CD4-positive, alpha-beta T cell (primary cell): ENCODE data around the gene VWA5B2. TPM values are rescaled to one million over a fixed set of nuclear protein-coding genes. Genes with fewer than 3 reads are reported as not detected.

Experiments
- ATAC-seq: fragments of 200-7000 bp; cut with Tn5 transposase; one replicate; pipeline ENCODE4 v1.10.0; 2022; ENCODE audit warnings: mild to moderate bottlenecking; ENCODE audit not compliant: poor library complexity
- CTCF ChIA-PET: fragments of 350-600 bp; sonication (Branson Sonifier 250); formaldehyde crosslinking; loops from one replicate; lab custom pipeline; 2021; ENCODE audit warnings: antibody characterized with exemption, inconsistent platforms; lab: Charles Lee
- POLR2A ChIA-PET: fragments of 350-600 bp; sonication (Branson Sonifier 250); formaldehyde crosslinking; loops from one replicate; lab custom pipeline; 2021; ENCODE audit warnings: antibody characterized with exemption, inconsistent platforms; lab: Charles Lee
- DNase-seq, 14 experiments: peaks; one replicate each; pipeline ENCODE4 v3.0.0-alpha.2; 2013 to 2020; ENCODE audit warnings: mixed read lengths in 2 of 14
- H3K27ac ChIP-seq, 2 donors: one replicate each; pipeline versions ENCODE4 v1.5.1 to v1.7.0; 2013; ENCODE audit warnings: low read length in 2 of 2, low read depth in 1 of 2, mild to moderate bottlenecking in 1 of 2
- H3K27me3 ChIP-seq, 2 experiments: 1 replicate in 1 of 2; 2 replicates in 1 of 2; pipeline versions ENCODE4 v1.6.1 to v1.7.0; 2013; ENCODE audit warnings: low read length in 2 of 2, control low read depth in 1 of 2, mild to moderate bottlenecking in 1 of 2, moderate library complexity in 1 of 2; ENCODE audit not compliant: insufficient read depth in 2 of 2, control insufficient read depth in 1 of 2
- H3K36me3 ChIP-seq: one replicate; pipeline ENCODE4 v1.6.1; 2013; ENCODE audit warnings: low read length, control low read depth; ENCODE audit not compliant: insufficient read depth
- H3K4me1 ChIP-seq: one replicate; pipeline ENCODE4 v1.6.1; 2013; ENCODE audit warnings: low read length, control low read depth; ENCODE audit not compliant: insufficient read depth
- H3K4me3 ChIP-seq: one replicate; pipeline ENCODE4 v1.5.1; 2013; ENCODE audit warnings: mild to moderate bottlenecking, low read length, moderate library complexity
- H3K9me3 ChIP-seq, 2 experiments: 1 replicate in 1 of 2; 2 replicates in 1 of 2; pipeline versions ENCODE4 v1.6.1 to v1.7.0; 2013; ENCODE audit warnings: low read length in 2 of 2, mild to moderate bottlenecking in 2 of 2, control low read depth in 1 of 2, moderate library complexity in 1 of 2; ENCODE audit not compliant: control insufficient read depth in 1 of 2, insufficient read depth in 1 of 2
- H3K27ac Mint-ChIP-seq: one replicate; pipeline ENCODE4 v1.8.0; 2020; ENCODE audit warnings: mixed read lengths
- H3K27me3 Mint-ChIP-seq: one replicate; pipeline ENCODE4 v1.8.0; 2021; ENCODE audit warnings: mixed read lengths
- H3K36me3 Mint-ChIP-seq: one replicate; pipeline ENCODE4 v1.8.0; 2021; ENCODE audit warnings: low read depth, mixed read lengths
- H3K4me1 Mint-ChIP-seq: one replicate; pipeline ENCODE4 v1.8.0; 2021; ENCODE audit warnings: low read depth, mixed read lengths
- H3K4me3 Mint-ChIP-seq: one replicate; pipeline ENCODE4 v1.8.0; 2020; ENCODE audit warnings: mild to moderate bottlenecking, mixed read lengths
- H3K9me3 Mint-ChIP-seq: one replicate; pipeline ENCODE4 v1.8.0; 2020; ENCODE audit warnings: mixed read lengths
- CTCF ChIP-seq: fragments of 200-600 bp; IDR thresholded peaks from one replicate; pipeline ENCODE4 v1.8.0; 2022; ENCODE audit warnings: antibody characterized with exemption, mild to moderate bottlenecking
- intact Hi-C, 2 experiments: fragments of 100-400 bp; cut with DNase I in 1 of 2; cut with micrococcal nuclease in 1 of 2; formaldehyde crosslinking; loops; one replicate each; pipeline versions ENCODE4 v1.15.1 to v1.9.0; 2023 to 2025; cut with DNase I, micrococcal nuclease
- total RNA-seq, 174 experiments: library from RNA in 2 of 174; stranded (reverse) in 2 of 174; gene quantifications; one replicate each; pipeline ENCODE4 v1.2.3 and lab custom pipeline; 2021 to 2026

The VWA5B2 gene
- total RNA-seq, 2 experiments from 2014 or later: not detected

DNA sequence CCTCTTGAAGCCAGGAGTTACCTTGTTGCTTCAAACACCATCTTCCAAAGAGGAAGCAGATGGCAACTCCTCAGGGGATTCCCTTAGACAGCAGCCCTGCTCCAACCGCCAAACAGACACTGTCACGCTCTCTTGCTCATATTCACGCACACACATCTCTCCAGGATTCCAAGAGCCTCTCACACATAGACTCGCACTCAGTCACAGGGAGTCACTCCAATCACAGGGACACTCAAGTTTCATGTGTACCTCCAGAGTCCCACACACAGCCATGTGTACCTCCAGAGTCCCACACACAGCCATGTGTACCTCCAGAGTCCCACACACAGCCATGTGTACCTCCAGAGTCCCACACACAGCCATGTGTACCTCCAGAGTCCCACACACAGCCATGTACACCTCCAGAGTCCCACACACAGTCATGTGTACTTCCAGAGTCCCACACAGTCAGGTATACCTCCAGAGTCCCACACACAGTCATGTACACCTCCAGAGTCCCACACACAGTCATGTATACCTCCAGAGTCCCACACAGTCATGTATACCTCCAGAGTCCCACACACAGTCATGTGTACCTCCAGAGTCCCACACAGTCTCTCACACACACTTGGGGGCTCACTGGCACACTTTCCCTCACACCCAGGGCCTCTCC lies 6.1 kb downstream of the VWA5B2 start:
- peaks cover 24 to 29% of the 10 kb centered on the region in 2 experiments for H3K27me3 ChIP-seq
- no peak overlapping the region for H3K27ac ChIP-seq
- no peaks in the 10 kb centered on the region for H3K9me3 ChIP-seq
- TF ChIP-seq CTCF: no peak
- DNase-seq (no peak), ATAC-seq (no peak)
- ChIA-PET CTCF (interaction anchor here (1.4 kb wide), 1 partner anchor 8 kb away, joined by 7 read pairs; no protein-coding TSS in a partner anchor), POLR2A (no interaction called here)
- intact Hi-C loops: no loop called here
- H3K4me3 ChIP-seq: no peak overlapping the region
- Mint-ChIP-seq H3K27me3 (peaks cover 31% of the 10 kb centered on the region), H3K4me1 (peaks cover 10% of the 10 kb centered on the region), H3K36me3 (no peaks in the 10 kb centered on the region), H3K27ac (no peak overlapping the region), H3K4me3 (no peak overlapping the region), H3K9me3 (no peaks in the 10 kb centered on the region)
- peaks cover 5% of the 10 kb centered on the region for H3K4me1 ChIP-seq
- H3K36me3 ChIP-seq: no peaks in the 10 kb centered on the region

GRCh38 chr3:184236033-184236410 lies 6.6 kb downstream of the VWA5B2 start:
- Histone ChIP-seq H3K4me1 (peaks cover 2% of the 10 kb centered on the region), H3K27ac (no peak overlapping the region), H3K4me3 (no peak overlapping the region), H3K27me3 (peaks cover 22 to 24% of the 10 kb centered on the region in 2 experiments), H3K9me3 (no peaks in the 10 kb centered on the region), H3K36me3 (no peaks in the 10 kb centered on the region)
- Mint-ChIP-seq H3K27me3 (peaks cover 28% of the 10 kb centered on the region), H3K9me3 (no peaks in the 10 kb centered on the region), H3K4me3 (no peak overlapping the region), H3K4me1 (peaks cover 7% of the 10 kb centered on the region), H3K36me3 (no peaks in the 10 kb centered on the region), H3K27ac (no peak overlapping the region)
- no peak for DNase-seq
- TF ChIP-seq CTCF: no peak
- ATAC-seq: no peak
- POLR2A ChIA-PET: no interaction called here
- intact Hi-C loops: no loop called here
- CTCF ChIA-PET: interaction anchor here (1.4 kb wide), 1 partner anchor 9 kb away, joined by 7 read pairs; no protein-coding TSS in a partner anchor

- Histone ChIP-seq H3K27me3 (peaks cover 16 to 18% of the 10 kb centered on the region in 2 experiments), H3K4me1 (no peaks in the 10 kb centered on the region), H3K9me3 (no peaks in the 10 kb centered on the region), H3K36me3 (no peaks in the 10 kb centered on the region), H3K27ac (no peak overlapping the region), H3K4me3 (no peak overlapping the region)
- no peak overlapping the region for H3K4me3 Mint-ChIP-seq
- no peak for DNase-seq
- no peaks in the 10 kb centered on the region for H3K36me3 Mint-ChIP-seq
- intact Hi-C loops: no loop called here
- peaks cover under 1% of the 10 kb centered on the region for H3K4me1 Mint-ChIP-seq
- POLR2A ChIA-PET: no interaction called here
- no peaks in the 10 kb centered on the region for H3K9me3 Mint-ChIP-seq
- CTCF ChIA-PET: interaction anchor here (1.4 kb wide), 1 partner anchor 9 kb away, joined by 7 read pairs; no protein-coding TSS in a partner anchor
- TF ChIP-seq CTCF: no peak
- ATAC-seq: no peak
- H3K27me3 Mint-ChIP-seq: peaks cover 22% of the 10 kb centered on the region
- no peak overlapping the region for H3K27ac Mint-ChIP-seq
These were observed 7.3 kb downstream of the VWA5B2 start for GRCh38 chr3:184236636-184237035.
